SHP77 (cell line): ENCODE measurements around the gene SLC9A9.
"Not testable (repeated sequence)": the region's sequence is repeated elsewhere in the genome, so short reads cannot be mapped to it uniquely, and the experiment has no call there.

ENCODE experiments used
- DNase-seq, 2 experiments: peaks; one replicate each; lab custom pipeline; 2025; lab: John Stamatoyannopoulos, UW

SLC9A9 gene

GRCh38 chr3:143465666-143466065, 382.6 kb downstream of the SLC9A9 start:
- DNase-seq = no peak

DNA sequence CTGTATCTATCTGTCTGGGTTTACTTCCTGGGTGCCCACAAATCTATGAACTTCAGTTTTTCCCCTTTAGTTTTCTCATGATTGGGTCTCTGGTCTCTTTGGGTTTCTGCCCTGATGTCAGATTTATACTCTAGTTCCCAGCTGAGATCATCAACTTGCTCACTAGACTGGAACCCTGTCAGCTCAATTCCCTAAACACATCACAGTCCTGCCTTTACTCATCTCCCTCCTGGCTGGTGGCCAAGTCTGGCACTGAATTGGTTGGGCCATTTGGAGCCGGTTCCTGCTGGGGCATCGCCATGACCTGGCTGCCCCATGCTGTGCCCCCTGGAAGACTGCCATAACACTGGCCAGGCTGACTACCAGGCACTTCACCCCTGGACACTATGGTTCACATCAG, 383.4 kb downstream of the SLC9A9 start:
- DNase-seq = no peak

GRCh38 chr3:143455480-143455879, 392.8 kb downstream of the SLC9A9 start:
- DNase-seq = no peak

DNA sequence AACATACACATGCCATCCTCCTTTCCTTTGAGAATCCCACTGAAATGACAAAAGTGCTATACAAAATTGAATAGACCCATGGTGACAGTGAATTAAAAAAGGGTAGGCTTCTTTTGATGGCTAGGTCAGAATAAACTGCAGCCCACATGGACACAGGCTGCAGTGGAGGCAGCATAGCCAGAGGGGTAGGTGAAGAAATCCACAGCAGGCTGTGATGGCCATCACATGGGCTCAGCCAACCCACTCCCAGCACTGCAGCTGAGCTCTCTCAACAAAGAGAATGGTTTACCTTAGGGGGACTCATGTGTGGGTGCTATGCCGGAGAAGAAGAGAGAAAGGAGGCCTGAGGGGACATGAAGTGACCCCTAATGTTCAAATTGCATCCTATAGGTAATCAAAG, 397.6 kb downstream of the SLC9A9 start:
- no peak for DNase-seq

- DNase-seq = no peak
Observed at GRCh38 chr3:143447491-143447890, 400.8 kb downstream of the SLC9A9 start.

DNA sequence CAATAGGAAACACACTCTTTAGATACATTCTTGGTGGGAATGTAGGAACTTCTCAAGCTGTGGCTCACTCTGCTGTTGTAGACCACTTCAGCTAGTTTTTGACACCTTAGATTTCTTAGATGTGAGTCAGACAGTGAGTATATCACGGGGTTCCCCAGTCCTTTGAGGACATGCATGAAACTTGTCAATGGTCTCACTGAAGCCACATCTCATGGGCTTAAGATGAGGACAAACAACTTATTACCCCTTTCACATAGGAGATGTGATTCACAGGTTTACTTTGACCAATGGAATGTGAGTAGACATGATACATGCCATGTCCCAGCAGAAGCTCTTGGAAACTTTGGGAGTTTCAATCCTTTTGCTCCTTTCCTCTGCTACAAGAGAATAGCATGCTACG, 403.1 kb downstream of the SLC9A9 start:
- no peak for DNase-seq

DNA sequence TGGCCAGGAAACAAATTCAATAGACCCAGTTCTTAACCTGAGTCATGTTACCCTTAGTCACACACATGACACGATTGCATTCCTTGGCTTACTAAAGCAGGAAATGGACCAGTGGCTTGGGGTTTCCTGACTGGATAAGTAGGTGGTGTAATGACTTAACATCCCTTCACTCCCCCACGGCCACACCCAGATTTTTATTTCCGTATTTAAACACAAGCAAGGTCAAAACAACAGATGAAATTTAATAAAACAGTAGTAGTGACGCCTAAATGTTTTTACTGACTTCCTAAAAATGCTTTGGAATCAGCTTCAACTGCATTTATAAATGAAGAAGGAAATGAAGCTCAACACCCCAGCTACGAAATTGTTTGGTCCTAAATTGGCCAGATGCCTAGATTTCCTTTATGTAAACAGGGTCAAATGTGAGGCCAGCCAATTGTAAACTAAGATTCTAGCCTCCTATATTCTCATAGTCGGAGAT, 404.4 kb downstream of the SLC9A9 start:
- no peak for DNase-seq

DNA sequence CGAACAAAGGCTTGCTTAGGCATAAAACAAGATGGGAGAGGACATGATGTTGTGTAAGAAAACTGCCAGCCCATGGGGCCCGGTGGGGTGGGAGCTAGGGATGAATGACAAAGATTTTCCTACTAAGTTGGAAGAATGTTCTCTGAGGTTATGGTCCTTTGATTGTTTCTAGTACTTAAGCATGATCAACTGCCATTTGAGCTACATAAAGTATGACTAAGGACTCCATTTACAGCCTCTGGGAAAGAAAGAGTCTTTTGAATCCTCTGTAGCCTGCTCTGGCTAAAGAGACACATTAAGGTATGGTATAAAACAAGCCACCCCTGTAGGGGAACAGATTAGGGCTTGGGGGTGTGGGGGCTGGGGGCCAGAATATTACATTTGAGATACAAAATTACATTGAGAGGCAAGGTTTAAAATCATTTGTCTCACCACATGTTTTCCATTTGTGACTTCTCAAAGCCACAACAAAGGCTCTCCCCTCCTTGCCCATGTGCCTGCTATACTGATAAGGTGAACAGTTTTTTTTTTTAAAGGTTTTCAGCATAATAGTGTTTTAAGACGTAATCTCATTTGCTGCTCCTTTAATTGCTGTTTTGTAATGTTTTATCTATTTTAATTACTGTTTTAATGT, 405.3 kb downstream of the SLC9A9 start:
- DNase-seq = no peak

DNA sequence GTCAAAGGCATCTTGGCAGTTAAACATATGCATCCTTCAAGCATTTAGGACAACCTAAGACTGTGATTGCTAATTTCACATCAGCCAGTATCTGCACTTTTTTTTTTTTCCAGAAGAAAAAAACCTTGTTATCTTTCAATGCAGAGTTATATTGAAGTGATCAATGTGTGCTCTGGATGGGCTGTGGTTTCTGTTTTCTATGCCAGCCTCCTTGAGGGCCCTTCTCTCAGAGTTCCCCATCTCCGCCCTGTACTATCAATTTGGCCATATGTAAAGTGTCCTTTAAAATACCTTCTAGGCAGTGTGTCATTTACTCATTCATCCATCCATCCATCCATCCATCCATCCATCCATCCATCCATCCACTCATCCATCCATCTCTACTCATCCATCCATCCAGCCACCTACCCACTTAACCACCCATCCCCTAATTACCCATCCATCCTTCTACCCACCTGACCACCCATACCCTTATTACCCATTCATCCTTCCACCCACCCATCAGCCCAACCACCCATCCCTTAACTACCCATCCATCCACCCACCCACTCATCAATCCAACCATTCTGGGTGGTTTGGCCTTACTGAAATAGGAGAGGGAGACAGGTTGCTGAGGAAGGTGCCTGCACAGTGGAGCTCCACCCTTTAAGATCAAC, 406.6 kb downstream of the SLC9A9 start:
- DNase-seq = no peak

- no peak for DNase-seq
Observed at GRCh38 chr3:143439817-143440216, 408.5 kb downstream of the SLC9A9 start.

GRCh38 chr3:143437405-143437804, 410.9 kb downstream of the SLC9A9 start:
- DNase-seq = no peak

GRCh38 chr3:143436231-143436930, 411.9 kb downstream of the SLC9A9 start:
- no peak for DNase-seq

DNA sequence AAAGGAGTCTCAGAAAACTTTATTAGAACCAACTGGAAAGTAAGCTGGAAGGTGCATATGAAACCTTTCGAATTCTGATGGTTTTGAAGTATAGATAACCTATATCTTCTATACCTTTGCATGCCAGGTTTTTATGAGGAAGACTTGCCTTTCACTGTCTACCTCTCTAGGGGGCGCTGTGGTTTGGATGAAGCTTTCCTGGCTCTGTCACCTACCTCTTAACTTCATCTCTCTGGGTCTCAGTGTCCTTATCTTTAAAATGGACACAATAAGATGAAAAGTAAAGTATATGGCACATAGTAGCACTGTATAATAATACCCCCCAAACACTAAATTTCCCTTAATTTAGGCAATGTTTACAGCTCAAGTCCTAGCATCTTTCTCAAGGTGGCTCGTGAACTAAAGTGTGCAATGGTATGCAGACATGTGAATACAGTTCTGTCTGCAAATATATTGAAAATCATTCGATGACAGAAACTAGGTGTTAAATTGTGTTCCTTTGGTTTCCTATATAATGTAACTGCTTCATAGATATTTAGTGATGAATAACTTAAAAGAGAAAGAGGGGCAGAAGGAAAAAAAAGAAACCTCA, 414.4 kb downstream of the SLC9A9 start:
- DNase-seq = peak in 1 of 2 experiments; percentile 21

DNA sequence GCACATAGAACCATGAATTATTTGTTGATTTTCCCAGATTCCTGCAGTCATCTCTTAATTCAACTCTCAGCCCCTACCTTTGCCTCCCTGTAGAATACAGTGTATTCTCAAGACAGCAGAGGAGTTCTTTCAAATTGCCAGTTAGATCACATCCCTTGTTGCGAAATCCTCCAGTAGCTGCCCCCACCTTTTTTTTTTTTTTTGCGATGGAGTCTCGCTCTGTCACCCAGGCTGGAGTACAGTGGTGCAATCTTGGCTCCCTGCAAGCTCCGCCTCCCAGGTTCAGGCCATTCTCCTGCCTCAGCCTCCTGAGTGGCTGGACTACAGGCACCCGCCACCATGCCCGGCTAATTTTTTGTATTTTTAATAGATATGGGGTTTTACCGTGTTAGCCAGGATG, 417.0 kb downstream of the SLC9A9 start:
- not testable (repeated sequence) for DNase-seq

DNA sequence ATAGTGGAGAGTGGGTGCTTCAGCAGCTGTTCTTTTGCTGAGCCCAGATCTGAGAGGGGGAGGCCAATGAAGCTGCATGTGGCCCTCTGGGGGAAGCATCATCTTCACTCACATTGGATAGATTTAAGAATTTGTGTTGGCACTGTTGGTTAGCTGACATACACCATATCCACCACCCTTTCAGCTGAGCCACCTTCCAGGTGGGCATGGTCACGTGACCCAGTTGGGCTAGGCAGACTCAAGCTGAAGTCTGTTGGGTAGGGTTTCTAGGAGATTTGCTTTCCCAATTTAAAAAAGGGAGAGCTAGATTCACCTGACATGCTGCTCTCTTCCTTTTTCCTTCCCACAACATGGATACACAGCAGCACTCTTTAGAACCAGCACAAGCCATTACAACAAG, 417.7 kb downstream of the SLC9A9 start:
- DNase-seq = no peak

- no peak for DNase-seq
Observed at GRCh38 chr3:143429628-143430514, 418.4 kb downstream of the SLC9A9 start.

- no peak for DNase-seq
Observed at GRCh38 chr3:143428294-143428693, 420.0 kb downstream of the SLC9A9 start.

GRCh38 chr3:143427631-143428030, 420.6 kb downstream of the SLC9A9 start:
- DNase-seq = no peak

DNA sequence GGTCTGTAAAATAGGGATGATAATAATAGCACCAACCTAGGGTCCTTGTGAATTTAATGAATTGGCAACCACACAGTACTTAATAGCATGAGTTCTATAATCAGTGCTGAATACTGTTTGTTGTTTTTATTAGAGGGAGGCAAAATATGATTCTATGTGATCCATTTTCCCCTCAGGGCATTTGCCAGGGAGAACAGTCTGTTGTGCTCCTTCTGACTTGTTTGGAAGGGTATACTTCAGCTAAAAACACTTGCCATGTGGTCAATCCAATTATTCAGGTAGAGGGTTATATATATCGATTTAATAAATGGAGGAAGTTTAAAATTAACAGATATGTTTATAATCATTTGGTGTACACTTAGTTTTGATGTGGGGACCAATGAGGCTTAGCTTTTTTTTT, 423.4 kb downstream of the SLC9A9 start:
- DNase-seq = no peak

DNA sequence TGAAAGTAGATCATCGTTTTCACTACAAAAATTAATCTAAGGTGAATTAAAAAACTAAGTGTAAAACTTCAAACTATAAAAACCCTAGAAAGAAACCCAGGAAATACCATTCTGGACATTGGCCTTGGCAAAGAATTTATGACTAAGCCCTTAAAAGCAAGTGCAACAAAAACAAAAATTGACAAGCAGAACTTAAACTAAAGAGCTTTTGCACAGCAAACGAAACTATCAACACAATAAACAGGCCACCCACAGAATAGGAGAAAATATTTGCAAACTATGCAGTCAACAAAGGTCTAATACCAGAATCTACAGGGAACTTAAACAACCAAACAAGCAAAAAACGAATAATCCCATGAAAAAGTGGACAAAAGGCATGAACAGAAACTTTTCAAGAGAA, 426.7 kb downstream of the SLC9A9 start:
- no peak for DNase-seq

DNA sequence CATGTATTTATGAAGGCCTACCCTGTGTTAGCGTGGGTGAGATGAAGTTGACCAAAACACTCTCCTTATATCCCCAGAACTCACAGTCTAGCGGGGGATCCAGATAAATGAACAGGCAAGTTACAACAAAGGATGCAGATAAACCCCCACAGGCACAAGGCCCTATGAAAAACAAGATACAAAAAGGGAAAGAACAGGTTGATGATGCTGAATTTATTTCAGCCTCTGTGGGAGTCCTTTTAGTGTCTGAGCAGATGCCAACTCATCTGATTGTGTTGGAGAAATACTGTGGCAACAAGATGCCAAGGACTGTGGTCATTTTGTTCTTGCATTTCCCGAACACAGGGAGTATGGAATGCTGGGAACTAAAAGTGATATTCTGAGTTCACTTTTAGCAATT, 428.7 kb downstream of the SLC9A9 start:
- no peak for DNase-seq

DNA sequence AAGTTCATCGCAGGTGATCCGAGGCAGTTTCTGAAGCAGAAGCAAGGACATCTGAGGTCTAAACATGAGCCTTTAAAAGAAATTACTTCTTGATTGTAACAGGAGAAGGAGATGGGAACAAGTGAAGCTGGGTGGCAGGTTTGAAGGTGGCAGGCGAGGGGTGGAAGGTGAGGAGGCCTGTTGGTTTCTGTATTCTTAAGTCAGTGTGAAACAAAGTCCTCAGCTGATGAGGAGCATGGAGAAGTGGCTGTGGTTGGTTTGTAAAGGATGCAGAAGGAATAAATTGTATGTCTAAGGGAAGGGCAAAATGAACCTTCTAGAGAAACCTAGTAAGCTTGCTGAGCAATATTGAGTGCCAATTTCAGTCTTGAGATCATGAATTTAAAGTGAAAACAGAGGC, 429.9 kb downstream of the SLC9A9 start:
- DNase-seq = no peak
